ENCODE results near the gene RPA4.
"Not testable (repeated sequence)": the region's sequence is repeated elsewhere in the genome, so short reads cannot be mapped to it uniquely, and the experiment has no call there.

Gene RPA4, protein sequence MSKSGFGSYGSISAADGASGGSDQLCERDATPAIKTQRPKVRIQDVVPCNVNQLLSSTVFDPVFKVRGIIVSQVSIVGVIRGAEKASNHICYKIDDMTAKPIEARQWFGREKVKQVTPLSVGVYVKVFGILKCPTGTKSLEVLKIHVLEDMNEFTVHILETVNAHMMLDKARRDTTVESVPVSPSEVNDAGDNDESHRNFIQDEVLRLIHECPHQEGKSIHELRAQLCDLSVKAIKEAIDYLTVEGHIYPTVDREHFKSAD

DNA sequence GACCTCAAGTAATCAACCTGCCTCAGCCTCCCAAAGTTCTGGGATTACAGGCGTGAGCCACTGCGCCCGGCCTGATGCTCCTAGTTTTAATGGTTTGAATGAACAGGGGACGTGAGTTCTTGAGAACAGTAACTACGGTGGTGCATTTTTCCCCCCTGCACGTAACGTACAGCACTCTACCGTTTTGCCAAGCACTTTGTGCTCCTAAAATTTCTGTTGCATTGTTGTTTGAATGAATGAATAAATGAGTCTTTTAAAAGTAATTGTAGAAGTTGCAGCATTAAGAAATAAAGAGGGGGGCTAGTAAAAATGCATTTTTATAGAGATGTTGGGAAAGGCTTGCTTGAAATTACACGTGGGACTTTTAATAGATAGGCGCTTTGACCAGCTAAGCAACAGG is at the start of gene RPA4:
RPA4 (plus strand) TSS at position 301 of the 400 bp plus-strand sequence. CDS start 403 bp downstream, outside the sequence.
- Histone ChIP-seq H3K36me3 (ENCODE audit: control insufficient read depth in 1 of 2, insufficient read depth in 2 of 2, low read length in 2 of 2) (no peaks in the 10 kb centered on the region), H3K27ac (ENCODE audit: low read length) (no peak within 1 kb of the TSS), H3K4me3 (ENCODE audit: low read depth in 1 of 2, low read length in 2 of 2) (no peak within 1 kb of the TSS)

DNA sequence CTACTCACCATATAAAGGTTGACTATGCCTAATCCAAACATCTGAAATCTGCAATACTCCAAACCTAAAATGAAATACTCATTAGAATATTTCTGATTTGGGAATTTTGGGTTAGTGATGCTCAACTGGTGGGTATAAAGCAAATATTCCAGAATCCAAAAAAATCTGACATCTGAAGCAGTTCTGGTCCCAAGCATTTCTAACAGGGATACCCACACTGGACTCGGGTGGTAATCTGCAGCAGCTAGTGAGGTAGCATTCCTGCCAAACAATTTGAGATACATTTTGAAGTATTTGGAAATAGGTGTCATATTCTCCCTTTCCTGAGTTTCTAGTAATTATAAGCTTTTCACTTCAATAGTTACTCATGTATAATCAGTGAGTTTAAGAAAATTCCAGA is 49.6 kb upstream of the RPA4 start:
- Histone ChIP-seq H3K27me3 (ENCODE audit: low read depth, low read length) (no peaks in the 10 kb centered on the region), H3K4me3 (ENCODE audit: low read depth in 1 of 2, low read length in 2 of 2) (no peak overlapping the region), H3K4me1 (ENCODE audit: control insufficient read depth in 1 of 2, insufficient read depth in 2 of 2, low read length in 2 of 2) (peaks cover 0 to 3% of the 10 kb centered on the region in 2 donors), H3K9me3 (ENCODE audit: control insufficient read depth in 1 of 2, low read length in 2 of 2) (no peaks in the 10 kb centered on the region), H3K27ac (ENCODE audit: low read length) (no peak overlapping the region), H3K36me3 (ENCODE audit: control insufficient read depth in 1 of 2, insufficient read depth in 2 of 2, low read length in 2 of 2) (no peaks in the 10 kb centered on the region)

More for the DNA sequence above, at the start of gene RPA4:
- no peaks in the 10 kb centered on the region for H3K9me3 ChIP-seq (ENCODE audit: control insufficient read depth in 1 of 2, low read length in 2 of 2)
- no peaks in the 10 kb centered on the region for H3K27me3 ChIP-seq (ENCODE audit: low read depth, low read length)
- H3K4me1 ChIP-seq (ENCODE audit: control insufficient read depth in 1 of 2, insufficient read depth in 2 of 2, low read length in 2 of 2), result no peaks in the 10 kb centered on the region

DNA sequence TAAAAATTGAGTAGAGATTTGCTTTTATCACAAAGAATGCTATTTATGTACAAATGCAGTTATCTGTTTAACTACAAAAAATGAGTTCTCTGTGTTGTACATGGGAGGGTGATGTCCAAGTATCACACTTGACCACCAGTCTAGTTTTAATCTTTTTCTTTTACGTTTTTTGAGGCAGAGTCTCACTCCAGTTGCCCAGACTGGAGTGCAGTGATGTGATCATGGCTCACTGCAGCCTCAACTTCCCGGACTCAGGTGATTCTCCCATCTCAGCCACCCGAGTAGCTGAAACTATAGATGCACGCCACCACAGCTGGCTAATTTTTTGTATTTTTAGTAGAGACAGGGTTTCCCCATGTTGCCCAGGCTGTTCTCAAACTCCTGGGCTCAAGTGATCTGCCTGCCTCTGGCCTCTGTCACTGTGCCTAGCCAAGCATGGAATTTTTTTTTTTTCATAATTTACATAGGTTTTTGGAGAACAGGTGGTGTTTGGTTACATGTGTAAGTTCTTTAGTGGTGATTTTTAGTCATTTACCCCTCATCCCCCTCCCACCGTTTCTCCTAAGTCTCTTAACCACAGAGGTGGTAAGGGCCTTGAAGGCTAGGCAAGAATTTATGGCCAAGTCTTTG is 47.9 kb upstream of the RPA4 start:
- Histone ChIP-seq H3K36me3 (ENCODE audit: control insufficient read depth in 1 of 2, insufficient read depth in 2 of 2, low read length in 2 of 2) (no peaks in the 10 kb centered on the region), H3K4me3 (ENCODE audit: low read depth in 1 of 2, low read length in 2 of 2) (no peak overlapping the region), H3K27ac (ENCODE audit: low read length) (no peak overlapping the region), H3K9me3 (ENCODE audit: control insufficient read depth in 1 of 2, low read length in 2 of 2) (no peaks in the 10 kb centered on the region), H3K27me3 (ENCODE audit: low read depth, low read length) (no peaks in the 10 kb centered on the region), H3K4me1 (ENCODE audit: control insufficient read depth in 1 of 2, insufficient read depth in 2 of 2, low read length in 2 of 2) (peaks cover 0 to 3% of the 10 kb centered on the region in 2 donors)

DNA sequence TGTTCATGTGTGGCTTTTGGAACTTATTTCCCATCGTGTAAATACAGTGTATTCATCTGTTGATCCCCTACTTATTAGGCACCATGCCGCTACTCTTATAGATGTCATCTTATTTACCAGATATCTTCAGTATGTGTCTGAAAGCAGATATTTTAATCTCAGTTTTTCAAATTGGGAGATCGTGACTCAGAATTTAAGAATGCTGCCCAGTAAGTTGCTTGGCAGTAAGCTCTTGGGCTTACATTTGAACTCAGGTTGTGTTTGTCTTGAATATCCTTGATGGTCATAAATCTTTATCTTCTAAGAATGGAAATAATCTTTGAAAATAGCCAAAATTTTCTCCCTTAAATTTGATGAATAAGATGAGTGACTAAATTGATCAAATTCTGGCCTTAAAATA is 45.9 kb upstream of the RPA4 start:
- Histone ChIP-seq H3K27ac (ENCODE audit: low read length) (no peak overlapping the region), H3K4me3 (ENCODE audit: low read depth in 1 of 2, low read length in 2 of 2) (no peak overlapping the region), H3K27me3 (ENCODE audit: low read depth, low read length) (no peaks in the 10 kb centered on the region), H3K36me3 (ENCODE audit: control insufficient read depth in 1 of 2, insufficient read depth in 2 of 2, low read length in 2 of 2) (no peaks in the 10 kb centered on the region), H3K4me1 (ENCODE audit: control insufficient read depth in 1 of 2, insufficient read depth in 2 of 2, low read length in 2 of 2) (peaks cover 0 to 8% of the 10 kb centered on the region in 2 donors), H3K9me3 (ENCODE audit: control insufficient read depth in 1 of 2, low read length in 2 of 2) (no peaks in the 10 kb centered on the region)

DNA sequence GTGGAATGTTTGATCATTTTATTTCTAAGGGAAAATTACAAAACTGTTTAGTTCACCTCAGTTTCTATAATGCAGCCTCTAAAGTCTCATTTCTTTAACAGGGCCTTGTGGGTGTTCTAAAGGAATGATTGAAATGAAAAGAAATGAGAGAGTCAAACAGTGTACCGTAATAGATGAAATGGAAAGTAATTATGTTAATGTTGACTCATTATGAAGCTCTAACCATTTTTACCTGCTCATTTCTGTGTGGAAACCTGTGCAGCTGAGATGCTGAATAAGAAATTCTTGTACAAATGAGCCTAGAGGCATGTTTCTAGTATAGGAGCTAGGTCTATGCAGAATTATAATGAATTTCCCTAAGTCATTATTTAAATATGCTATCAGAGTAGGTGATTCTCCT is 45.2 kb upstream of the RPA4 start:
- Histone ChIP-seq H3K4me1 (ENCODE audit: control insufficient read depth in 1 of 2, insufficient read depth in 2 of 2, low read length in 2 of 2) (peaks cover 0 to 8% of the 10 kb centered on the region in 2 donors), H3K4me3 (ENCODE audit: low read depth in 1 of 2, low read length in 2 of 2) (no peak overlapping the region), H3K27me3 (ENCODE audit: low read depth, low read length) (no peaks in the 10 kb centered on the region), H3K27ac (ENCODE audit: low read length) (no peak overlapping the region), H3K9me3 (ENCODE audit: control insufficient read depth in 1 of 2, low read length in 2 of 2) (no peaks in the 10 kb centered on the region), H3K36me3 (ENCODE audit: control insufficient read depth in 1 of 2, insufficient read depth in 2 of 2, low read length in 2 of 2) (no peaks in the 10 kb centered on the region)

DNA sequence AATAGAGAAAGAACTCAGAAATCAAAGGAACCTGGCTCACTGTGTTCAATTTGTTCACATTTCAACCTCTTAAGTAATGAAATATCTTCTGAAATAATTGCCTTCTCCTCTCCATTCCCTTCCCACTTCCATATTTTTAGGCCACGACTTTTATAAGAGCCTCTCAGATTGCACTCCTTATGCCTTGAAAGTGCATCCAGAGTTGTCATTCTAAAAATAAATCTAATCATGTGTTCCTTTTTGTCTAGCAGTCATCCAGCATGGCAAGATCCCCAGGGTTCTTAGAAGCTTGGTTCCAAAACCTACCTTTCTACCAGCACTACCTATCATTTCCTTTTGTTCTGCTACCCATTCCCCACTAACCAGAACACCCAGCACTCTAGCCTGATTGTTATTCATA is 42.4 kb upstream of the RPA4 start:
- Histone ChIP-seq H3K4me1 (ENCODE audit: control insufficient read depth in 1 of 2, insufficient read depth in 2 of 2, low read length in 2 of 2) (peaks cover 0 to 8% of the 10 kb centered on the region in 2 donors), H3K27me3 (ENCODE audit: low read depth, low read length) (no peaks in the 10 kb centered on the region), H3K36me3 (ENCODE audit: control insufficient read depth in 1 of 2, insufficient read depth in 2 of 2, low read length in 2 of 2) (no peaks in the 10 kb centered on the region), H3K4me3 (ENCODE audit: low read depth in 1 of 2, low read length in 2 of 2) (no peak overlapping the region), H3K27ac (ENCODE audit: low read length) (no peak overlapping the region), H3K9me3 (ENCODE audit: control insufficient read depth in 1 of 2, low read length in 2 of 2) (no peaks in the 10 kb centered on the region)

DNA sequence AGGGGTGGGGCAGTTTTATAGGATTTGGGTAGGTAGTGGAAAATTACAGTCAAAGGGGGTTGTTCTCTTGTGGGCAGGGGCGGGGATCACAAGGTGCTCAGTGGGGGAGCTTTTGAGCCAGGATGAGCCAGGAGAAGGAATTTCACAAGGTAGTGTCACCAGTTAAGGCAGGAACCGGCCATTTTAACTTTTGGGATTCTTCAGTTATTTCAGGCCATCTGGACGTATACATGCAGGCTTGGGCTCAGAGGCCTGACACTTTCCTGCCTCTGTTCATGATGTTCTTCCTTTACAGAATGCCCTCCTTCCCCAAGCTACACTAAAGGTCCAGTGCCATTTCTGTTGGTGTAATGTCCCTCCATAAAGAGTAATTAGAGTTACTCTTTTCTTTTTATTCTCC is 41.8 kb upstream of the RPA4 start:
- not testable (repeated sequence) for H3K27ac ChIP-seq (ENCODE audit: low read length); H3K27me3 ChIP-seq (ENCODE audit: low read depth, low read length); H3K4me3 ChIP-seq (ENCODE audit: low read depth in 1 of 2, low read length in 2 of 2); H3K9me3 ChIP-seq (ENCODE audit: control insufficient read depth in 1 of 2, low read length in 2 of 2); H3K36me3 ChIP-seq (ENCODE audit: control insufficient read depth in 1 of 2, insufficient read depth in 2 of 2, low read length in 2 of 2); H3K4me1 ChIP-seq (ENCODE audit: control insufficient read depth in 1 of 2, insufficient read depth in 2 of 2, low read length in 2 of 2)

DNA sequence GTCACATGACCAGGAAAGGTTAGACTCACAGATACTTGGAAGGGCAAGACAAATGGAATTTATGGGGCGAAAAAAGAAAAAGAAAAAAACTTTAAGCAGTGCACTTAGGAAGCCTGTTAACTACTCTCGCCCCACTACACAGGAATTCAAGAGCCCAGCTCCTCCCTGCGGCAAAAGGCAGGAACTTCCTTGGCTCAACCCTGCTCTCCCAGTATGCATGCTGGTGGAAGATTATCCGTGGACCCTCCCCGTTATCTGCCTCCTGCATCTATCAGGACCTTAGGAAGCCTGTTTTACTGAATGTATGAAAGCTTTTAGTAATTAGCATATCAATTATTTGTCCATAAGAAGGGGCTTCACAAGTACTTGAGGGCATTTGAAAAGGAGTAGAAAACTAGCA is 40.1 kb upstream of the RPA4 start:
- no peak overlapping the region for H3K27ac ChIP-seq (ENCODE audit: low read length)
- H3K36me3 ChIP-seq (ENCODE audit: control insufficient read depth in 1 of 2, insufficient read depth in 2 of 2, low read length in 2 of 2), result no peaks in the 10 kb centered on the region
- no peaks in the 10 kb centered on the region for H3K9me3 ChIP-seq (ENCODE audit: control insufficient read depth in 1 of 2, low read length in 2 of 2)
- no peaks in the 10 kb centered on the region for H3K27me3 ChIP-seq (ENCODE audit: low read depth, low read length)
- peaks cover 0 to 5% of the 10 kb centered on the region in 2 donors for H3K4me1 ChIP-seq (ENCODE audit: control insufficient read depth in 1 of 2, insufficient read depth in 2 of 2, low read length in 2 of 2)
- no peak overlapping the region for H3K4me3 ChIP-seq (ENCODE audit: low read depth in 1 of 2, low read length in 2 of 2)

DNA sequence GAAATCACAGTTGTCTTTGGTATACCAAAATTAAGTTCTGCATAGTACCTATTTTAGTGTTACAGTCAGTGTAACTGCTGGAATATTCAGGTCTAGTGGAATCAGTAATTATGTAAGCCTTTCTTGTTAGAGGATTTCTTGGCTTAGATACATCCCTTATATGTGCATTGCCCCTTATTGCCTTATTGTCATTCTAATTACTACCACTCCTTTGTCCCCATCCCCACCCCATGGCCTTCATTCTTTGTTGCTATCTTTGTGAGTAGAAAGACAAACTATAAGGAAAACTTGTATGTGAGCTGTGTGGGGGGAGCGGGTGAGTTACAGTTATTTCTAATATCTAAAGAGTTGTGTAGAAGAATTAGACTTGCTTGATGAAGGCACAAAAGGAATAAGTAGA is 36.9 kb upstream of the RPA4 start:
- Histone ChIP-seq H3K27ac (ENCODE audit: low read length) (no peak overlapping the region), H3K27me3 (ENCODE audit: low read depth, low read length) (no peaks in the 10 kb centered on the region), H3K4me1 (ENCODE audit: control insufficient read depth in 1 of 2, insufficient read depth in 2 of 2, low read length in 2 of 2) (no peaks in the 10 kb centered on the region), H3K9me3 (ENCODE audit: control insufficient read depth in 1 of 2, low read length in 2 of 2) (no peaks in the 10 kb centered on the region), H3K36me3 (ENCODE audit: control insufficient read depth in 1 of 2, insufficient read depth in 2 of 2, low read length in 2 of 2) (no peaks in the 10 kb centered on the region), H3K4me3 (ENCODE audit: low read depth in 1 of 2, low read length in 2 of 2) (no peak overlapping the region)

DNA sequence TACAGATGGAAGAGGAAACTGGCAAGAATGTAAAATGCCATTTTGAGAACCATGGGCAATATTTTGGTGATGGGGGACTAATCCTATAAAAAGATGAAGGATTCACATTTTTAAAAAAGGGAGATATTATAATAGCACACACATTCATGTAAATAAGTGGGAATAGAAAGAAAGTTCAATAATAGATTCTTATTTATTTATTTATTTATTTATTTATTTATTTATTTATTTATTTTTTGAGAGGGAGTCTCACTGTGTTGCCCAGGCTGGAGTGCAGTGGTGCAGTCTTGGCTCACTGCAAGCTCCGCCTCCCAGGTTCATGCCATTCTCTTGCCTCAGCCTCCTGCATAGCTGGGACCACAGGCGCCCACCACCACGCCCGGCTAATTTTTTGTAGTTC is 24.3 kb upstream of the RPA4 start:
- not testable (repeated sequence) for H3K4me3 ChIP-seq (ENCODE audit: low read depth in 1 of 2, low read length in 2 of 2); H3K9me3 ChIP-seq (ENCODE audit: control insufficient read depth in 1 of 2, low read length in 2 of 2); H3K27ac ChIP-seq (ENCODE audit: low read length); H3K27me3 ChIP-seq (ENCODE audit: low read depth, low read length); H3K36me3 ChIP-seq (ENCODE audit: control insufficient read depth in 1 of 2, insufficient read depth in 2 of 2, low read length in 2 of 2); H3K4me1 ChIP-seq (ENCODE audit: control insufficient read depth in 1 of 2, insufficient read depth in 2 of 2, low read length in 2 of 2)

DNA sequence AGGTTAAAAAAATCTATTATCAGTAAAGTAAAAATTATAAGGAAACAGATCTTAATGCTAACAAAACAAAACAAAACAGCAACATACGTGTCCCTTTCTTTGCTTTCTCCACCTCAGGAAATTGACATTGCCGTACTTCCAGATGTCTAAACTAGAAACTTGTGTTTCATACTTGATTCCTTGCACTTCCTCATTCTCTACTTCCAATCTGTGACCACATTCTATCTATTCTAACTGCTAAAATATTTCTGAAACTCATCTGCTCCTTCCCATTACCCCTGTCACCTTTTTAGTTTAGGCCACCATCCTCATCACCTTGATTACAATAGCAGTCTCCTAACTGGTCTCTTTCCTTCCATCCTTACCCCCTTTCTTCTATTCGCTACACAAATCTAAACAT is 22.5 kb upstream of the RPA4 start:
- no peaks in the 10 kb centered on the region for H3K27me3 ChIP-seq (ENCODE audit: low read depth, low read length)
- no peak overlapping the region for H3K27ac ChIP-seq (ENCODE audit: low read length)
- no peaks in the 10 kb centered on the region for H3K36me3 ChIP-seq (ENCODE audit: control insufficient read depth in 1 of 2, insufficient read depth in 2 of 2, low read length in 2 of 2)
- no peak overlapping the region for H3K4me3 ChIP-seq (ENCODE audit: low read depth in 1 of 2, low read length in 2 of 2)
- H3K9me3 ChIP-seq (ENCODE audit: control insufficient read depth in 1 of 2, low read length in 2 of 2), result no peaks in the 10 kb centered on the region
- H3K4me1 ChIP-seq (ENCODE audit: control insufficient read depth in 1 of 2, insufficient read depth in 2 of 2, low read length in 2 of 2), result peaks cover 0 to 6% of the 10 kb centered on the region in 2 donors

DNA sequence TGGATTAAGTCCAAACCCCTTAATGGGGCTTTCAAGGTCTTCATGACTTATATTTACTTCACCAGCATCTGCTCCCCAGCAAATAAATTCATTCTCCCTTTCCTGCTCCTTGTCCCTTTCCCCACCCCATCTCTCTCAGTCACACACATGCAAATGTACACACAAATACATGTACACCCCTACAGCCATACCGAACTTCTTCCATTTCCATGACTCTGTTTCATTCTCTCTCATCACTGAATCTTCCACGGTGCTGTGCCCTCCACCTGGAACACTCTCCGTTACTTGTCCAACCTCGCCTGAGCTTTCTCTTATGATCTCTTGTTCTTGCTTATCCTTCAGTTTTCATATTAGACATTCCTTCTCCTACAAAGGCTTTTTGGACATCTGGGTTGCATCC is 22.0 kb upstream of the RPA4 start:
- no peaks in the 10 kb centered on the region for H3K9me3 ChIP-seq (ENCODE audit: control insufficient read depth in 1 of 2, low read length in 2 of 2)

More for the DNA sequence above, 22.0 kb upstream of the RPA4 start:
- Histone ChIP-seq H3K27me3 (ENCODE audit: low read depth, low read length) (no peaks in the 10 kb centered on the region), H3K4me1 (ENCODE audit: control insufficient read depth in 1 of 2, insufficient read depth in 2 of 2, low read length in 2 of 2) (peaks cover 0 to 6% of the 10 kb centered on the region in 2 donors), H3K36me3 (ENCODE audit: control insufficient read depth in 1 of 2, insufficient read depth in 2 of 2, low read length in 2 of 2) (no peaks in the 10 kb centered on the region), H3K27ac (ENCODE audit: low read length) (no peak overlapping the region), H3K4me3 (ENCODE audit: low read depth in 1 of 2, low read length in 2 of 2) (no peak overlapping the region)

All from muscle layer of duodenum (tissue), 2 donors.